Measurements from ENCODE around the gene PHACTR3. TPM values are rescaled to one million over a fixed set of nuclear protein-coding genes. Genes with fewer than 3 reads are reported as not detected.

PHACTR3 gene
- total and polyA plus RNA-seq, 2 donors (not counting 3 experiments of a cell fraction or from before 2014, with no cell fraction given) = not detected

GRCh38 chr20:59779656-59780380 lies 175.5 kb downstream of the PHACTR3 start:
- Histone ChIP-seq H2AFZ (ENCODE audit: low read depth, low read length) (no peak overlapping the region), H3K4me2 (ENCODE audit: insufficient read depth, low read length) (no peak overlapping the region), H3K9ac (replicated peaks; ENCODE audit: extremely low read depth, insufficient read depth, low read length) (no peak overlapping the region), H3K9me1 (replicated peaks; ENCODE audit: control insufficient read depth, extremely low read depth, insufficient read depth, low read length) (no peaks in the 10 kb centered on the region), H3K27me3 (ENCODE audit: control insufficient read depth in 2 of 2, insufficient read depth in 2 of 2, low read length in 2 of 2) (no peaks in the 10 kb centered on the region), H3K79me2 (ENCODE audit: control insufficient read depth, insufficient read depth, low read length) (no peaks in the 10 kb centered on the region), H3K36me3 (ENCODE audit: control insufficient read depth in 2 of 2, extremely low read depth in 1 of 2, insufficient read depth in 2 of 2, low read length in 2 of 2) (no peaks in the 10 kb centered on the region), H3K9me3 (replicated peaks; ENCODE audit: control insufficient read depth, insufficient read depth, low read length) (no peaks in the 10 kb centered on the region), H4K20me1 (replicated peaks; ENCODE audit: control insufficient read depth, extremely low read depth, insufficient read depth, low read length) (no peaks in the 10 kb centered on the region), H3K4me1 (ENCODE audit: control insufficient read depth, extremely low read depth, insufficient read depth, low read length) (no peaks in the 10 kb centered on the region), H3K27ac (ENCODE audit: insufficient read depth, low read depth, low read length) (no peak overlapping the region), H3K4me3 (replicated peaks in 1 of 3; ENCODE audit: insufficient read depth in 1 of 3, low read depth in 1 of 3, low read length in 3 of 3) (no peak overlapping the region)
- FAIRE-seq = no peak
- TF ChIP-seq POLR2A (IDR thresholded peaks at IDR 0.05; ENCODE audit: low read depth, low read length) (no peak), FOS (IDR thresholded peaks at IDR 0.05; ENCODE audit: borderline replicate concordance, insufficient read depth, low read length) (no peak), POLR2AphosphoS5 (IDR thresholded peaks at IDR 0.05; ENCODE audit: insufficient read depth, low read depth, low read length) (no peak), CTCF (IDR thresholded peaks at IDR 0.05; ENCODE audit: extremely low read depth in 1 of 2, insufficient read depth in 1 of 2, low read depth in 1 of 2, low read length in 2 of 2) (no peak), MAX (IDR thresholded peaks at IDR 0.05; ENCODE audit: insufficient read depth, insufficient read length) (no peak), EZH2 (IDR thresholded peaks at IDR 0.05; ENCODE audit: borderline replicate concordance, low read depth, low read length, severe bottlenecking) (no peak), JUN (IDR thresholded peaks at IDR 0.05; ENCODE audit: borderline replicate concordance, insufficient read depth, insufficient read length, low read depth) (no peak), GATA2 (IDR thresholded peaks at IDR 0.05; ENCODE audit: insufficient read depth, insufficient read length, low read depth, low read length) (no peak), MYC (IDR thresholded peaks at IDR 0.05; ENCODE audit: low read depth, low read length) (no peak)
- dilution Hi-C loops (cut with MboI; ENCODE audit: extremely low pct_ligation_motif_present, low sequenced_read_pairs) = no loop called here
- no TSS peak for BruUV-seq (replicated peaks)
- ChIA-PET CTCF (no interaction called here), POLR2A (no interaction called here)
- intact Hi-C loops (cut with micrococcal nuclease) = no loop called here
- DNase-seq (ENCODE audit: low read depth, low spot score) = no peak
